GM19452 (cell line): Measurements from ENCODE around the gene ACYP2.
"Not testable (repeated sequence)": the region's sequence is repeated elsewhere in the genome, so short reads cannot be mapped to it uniquely, and the experiment has no call there.

Source experiments
- ATAC-seq: cut with Tn5 transposase; IDR thresholded peaks from one replicate; pipeline ENCODE4 v1.9.1; 2021; ENCODE audit not compliant: unreplicated experiment

Gene ACYP2

DNA sequence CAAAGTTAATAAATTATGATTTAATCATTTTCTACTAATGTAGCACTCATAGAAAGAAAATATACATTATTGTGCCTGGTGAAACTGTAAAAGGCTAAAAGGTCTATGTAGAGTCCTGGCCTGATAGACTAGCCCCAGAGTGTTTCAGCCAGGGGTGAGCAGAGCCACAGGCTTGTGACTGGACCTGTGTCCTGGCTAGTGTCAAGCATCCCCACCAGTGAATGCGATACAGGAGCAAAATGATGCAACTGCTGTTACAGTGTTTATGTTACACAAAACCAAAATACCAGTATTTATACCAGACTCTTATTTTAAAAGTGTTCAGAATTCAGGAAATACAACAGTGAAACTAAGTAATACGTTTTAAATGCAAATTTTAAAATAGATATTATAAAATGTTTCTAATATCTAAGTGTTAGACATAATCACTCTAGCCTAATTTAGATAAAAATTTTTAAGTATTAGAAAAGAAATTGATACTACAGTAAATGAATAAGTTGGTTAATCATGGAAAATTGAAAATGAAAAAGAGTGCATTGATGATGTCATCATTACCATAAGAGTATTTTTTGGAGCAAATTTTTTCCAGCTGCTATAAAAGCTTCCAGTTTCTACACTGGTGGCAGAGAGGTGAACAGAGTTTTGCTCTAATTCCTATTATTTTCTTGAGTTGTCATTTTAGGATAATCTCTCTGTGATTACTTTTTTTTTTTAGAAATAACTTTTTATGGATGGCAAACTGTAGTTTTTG is 146.8 kb downstream of the ACYP2 start:
- no peak for ATAC-seq

DNA sequence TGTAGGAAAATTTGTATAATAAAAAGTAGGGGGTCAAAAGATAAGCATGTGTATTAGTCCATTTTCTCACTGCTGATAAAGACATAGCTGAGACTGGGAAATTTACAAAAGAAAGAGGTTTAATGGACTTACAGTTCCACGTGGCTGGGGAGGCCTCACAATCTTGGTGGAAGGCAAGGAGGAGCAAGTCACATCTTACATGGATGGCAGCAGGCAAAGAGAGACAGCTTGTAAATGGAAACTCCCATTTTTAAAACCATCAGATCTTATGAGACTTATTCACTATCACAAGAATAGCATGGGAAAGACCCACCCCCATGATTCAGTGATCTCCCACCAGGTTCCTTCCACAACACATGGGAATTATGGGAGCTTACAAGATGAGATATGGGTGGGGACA is 149.7 kb downstream of the ACYP2 start:
- ATAC-seq: not testable (repeated sequence)

DNA sequence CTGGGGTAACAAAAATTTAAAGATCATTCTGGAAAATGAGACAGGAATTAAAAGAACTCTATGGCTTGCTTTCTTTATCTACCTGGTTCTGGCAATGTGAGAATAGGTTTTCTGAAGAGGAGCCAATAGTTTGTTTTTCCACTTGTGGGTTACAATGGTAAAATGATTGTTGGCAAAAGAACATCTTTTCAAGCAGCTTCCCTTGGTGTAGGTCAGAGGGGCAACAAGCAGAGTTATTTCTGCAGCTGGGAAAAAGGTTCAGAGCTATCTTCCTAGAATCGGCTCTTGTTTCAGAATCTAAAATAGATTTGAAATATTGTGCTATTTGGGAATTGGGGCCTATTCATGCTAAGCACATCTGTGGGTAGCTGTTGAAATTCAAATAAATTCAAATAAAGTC is 152.2 kb downstream of the ACYP2 start:
- ATAC-seq: no peak

DNA sequence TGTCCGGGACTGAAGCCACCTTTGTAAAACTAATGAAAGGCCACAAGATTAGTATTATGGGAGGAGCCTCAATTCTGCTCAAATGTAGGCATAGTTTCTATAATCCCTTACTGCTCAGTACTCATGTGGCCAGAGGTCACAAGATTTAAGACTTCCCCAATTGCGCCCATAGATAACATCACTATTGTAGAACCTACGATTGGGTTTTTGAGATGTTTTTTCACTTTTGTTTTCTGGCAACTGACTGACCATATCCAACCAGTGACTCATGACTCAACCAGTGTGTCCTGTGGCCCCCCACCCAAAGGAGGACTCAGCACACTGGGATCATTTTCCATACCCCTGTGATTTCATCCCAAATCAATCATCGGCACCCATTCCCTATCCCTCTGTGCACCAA is 155.8 kb downstream of the ACYP2 start:
- no peak for ATAC-seq

DNA sequence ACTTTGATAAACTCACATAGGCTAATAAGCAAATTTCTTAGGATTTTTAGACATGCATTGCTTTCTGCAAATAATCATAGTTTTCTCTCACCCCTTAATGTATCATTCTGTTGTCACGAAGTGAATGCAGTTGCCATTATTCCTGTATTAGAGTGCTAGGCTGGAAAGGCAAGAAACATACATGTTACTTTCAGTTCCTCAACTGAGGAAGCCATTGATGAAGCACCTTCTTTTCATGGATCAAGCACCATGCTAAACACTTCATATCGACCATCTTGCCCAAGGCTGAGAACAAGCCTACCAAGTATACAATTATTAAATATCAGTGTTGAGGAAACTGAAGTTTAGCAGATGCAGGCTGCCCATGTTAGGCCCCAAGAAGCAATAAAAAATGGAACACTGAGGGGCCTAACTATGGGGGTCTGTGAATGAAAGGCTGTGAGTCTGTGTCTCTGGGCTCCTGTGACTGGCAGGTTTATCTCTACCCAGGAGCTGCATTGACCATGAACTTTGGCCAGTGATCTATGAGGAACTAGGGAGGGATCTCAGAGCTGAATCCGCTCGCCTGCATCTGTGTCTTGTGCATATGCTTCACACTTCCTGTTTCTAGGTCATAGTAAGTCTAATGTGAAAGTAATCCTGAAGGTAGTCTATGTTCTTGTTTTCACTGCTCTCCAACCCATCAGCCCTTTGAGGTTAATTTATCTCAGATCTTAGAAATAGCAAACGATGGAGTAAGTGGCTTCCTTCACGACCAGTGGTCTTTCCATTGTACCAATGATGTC is 156.6 kb downstream of the ACYP2 start:
- ATAC-seq: peak; percentile 88

DNA sequence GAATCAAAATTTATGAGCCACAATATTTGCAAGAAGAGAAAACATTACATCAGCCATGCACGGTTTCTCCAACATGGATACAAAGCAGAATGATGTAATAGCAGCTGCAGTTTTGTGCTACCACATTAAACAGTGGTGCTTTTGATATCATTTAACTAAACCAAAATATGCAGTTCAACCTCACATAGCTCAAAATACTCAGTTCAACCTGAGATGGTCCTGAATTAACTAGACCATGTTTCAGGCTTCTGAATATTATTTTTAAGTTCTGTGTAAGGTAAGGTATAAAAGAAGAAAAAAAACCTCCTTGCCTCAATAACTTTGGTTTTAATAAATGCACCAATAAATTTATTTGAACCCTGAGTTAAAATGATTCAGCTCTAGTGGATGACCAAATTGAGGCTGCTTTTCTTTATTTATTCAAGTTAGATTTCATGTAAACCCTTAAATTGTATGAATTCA is 159.4 kb downstream of the ACYP2 start:
- no peak for ATAC-seq

DNA sequence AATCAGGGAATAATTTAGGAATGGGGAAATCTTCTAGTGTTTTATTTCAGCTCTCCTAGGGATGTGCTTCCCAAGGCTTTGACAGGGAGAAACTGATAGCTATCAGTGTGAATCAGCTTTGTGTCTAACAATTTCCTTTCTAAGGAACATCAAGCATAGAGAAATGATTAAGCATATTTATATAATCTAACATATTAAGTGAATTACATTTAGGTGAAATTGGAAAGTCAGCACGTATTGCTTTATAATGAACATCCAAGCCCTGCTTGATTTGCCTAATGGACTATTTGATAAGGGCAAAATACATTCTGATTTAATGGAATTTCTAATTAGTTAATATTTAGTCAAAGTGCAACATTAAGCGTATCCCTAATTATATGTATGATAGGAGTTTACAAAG is 160.1 kb downstream of the ACYP2 start:
- no peak for ATAC-seq

DNA sequence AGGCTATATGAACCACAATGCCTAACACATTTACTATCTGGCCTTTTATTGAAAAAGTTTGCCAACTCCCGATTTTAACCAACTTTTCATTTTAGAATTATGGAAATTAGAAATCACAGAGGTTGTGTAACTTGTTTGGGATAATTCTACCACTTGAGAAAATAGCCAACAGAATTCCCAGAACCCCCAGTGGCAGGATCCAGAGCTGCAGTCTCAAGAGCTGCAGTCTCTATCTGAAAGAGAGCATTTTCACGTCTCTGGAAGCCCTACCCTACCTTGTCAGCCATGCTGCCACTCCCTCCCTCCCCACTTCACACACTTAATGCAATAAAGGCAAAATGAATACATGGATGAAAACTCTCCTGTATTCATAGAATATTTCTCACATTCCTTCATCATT is 164.0 kb downstream of the ACYP2 start:
- ATAC-seq: no peak

DNA sequence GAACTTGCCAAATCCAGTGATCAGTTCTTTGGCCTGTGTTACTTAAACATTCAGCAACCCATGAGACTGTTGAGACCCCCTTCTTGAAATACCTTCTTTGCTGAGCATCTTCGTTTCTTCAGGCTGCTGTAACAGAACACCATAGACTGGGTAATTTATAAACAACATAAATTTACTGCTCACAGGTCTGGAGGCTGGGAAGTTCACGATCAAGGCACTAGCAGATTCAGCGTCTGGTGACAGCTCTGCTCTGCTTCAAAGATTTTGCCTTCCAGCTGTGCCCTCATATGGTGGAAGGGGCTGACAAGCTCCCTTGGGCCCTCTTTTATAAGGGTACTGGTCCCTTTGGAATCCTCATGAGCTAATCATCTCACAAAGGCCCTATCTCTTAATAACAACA is 169.4 kb downstream of the ACYP2 start:
- ATAC-seq: no peak

DNA sequence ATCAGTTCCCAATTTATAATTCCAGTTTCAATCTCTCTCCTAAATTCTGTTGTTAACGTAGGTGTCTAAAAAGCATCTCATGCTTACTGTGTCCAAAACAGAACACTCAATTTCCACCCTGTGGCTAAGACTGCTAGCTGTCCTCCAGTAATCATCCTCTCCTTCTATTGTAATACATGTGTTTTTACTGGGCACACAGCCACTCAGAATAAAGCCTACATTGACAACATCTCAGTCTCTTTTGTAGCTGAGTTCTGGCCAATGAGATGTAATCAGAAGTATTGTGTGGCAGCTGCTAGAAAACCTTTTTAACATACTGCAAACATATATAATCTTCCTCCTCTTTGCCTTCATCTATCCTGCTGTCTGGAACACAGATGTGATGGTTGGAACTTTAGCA is 170.0 kb downstream of the ACYP2 start:
- no peak for ATAC-seq

DNA sequence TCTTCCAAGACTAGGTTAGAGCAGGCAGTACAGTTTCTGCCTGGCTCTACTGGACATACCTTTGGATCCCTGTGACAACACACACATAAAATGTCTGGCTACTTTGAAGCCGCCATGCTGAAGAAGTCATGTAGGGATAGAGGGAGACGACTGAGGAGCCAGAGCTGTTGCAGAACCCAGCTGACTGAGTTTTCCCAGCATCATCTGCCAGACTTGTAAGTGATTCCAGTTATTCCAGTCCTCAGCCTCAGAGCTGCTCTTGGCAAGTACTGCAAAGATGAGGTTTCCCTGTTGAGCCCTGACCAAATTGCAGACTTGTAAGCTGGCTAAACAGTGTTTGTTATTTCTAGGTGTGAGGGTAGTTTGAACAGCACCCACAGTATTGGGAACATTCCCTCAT is 172.1 kb downstream of the ACYP2 start:
- no peak for ATAC-seq

DNA sequence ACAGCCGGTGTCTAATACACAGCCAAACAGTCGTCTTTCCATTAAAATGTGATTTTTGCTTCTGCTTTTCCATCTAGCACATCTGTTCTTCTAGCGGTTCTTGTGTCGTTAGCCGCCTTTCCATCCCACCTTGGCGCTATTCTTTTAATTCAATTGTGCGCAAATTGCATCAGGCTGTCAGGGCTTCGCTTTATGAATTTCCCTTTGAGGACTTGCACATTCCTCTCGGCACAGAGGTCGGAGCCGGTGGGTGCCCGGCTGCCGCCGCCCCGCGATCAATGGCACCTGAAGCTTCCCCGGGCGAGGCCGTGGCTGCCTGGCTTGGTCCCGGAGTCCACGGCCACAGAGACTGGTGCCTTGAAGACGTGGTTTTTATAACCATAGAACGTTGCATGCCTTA is 174.5 kb downstream of the ACYP2 start:
- ATAC-seq: no peak

DNA sequence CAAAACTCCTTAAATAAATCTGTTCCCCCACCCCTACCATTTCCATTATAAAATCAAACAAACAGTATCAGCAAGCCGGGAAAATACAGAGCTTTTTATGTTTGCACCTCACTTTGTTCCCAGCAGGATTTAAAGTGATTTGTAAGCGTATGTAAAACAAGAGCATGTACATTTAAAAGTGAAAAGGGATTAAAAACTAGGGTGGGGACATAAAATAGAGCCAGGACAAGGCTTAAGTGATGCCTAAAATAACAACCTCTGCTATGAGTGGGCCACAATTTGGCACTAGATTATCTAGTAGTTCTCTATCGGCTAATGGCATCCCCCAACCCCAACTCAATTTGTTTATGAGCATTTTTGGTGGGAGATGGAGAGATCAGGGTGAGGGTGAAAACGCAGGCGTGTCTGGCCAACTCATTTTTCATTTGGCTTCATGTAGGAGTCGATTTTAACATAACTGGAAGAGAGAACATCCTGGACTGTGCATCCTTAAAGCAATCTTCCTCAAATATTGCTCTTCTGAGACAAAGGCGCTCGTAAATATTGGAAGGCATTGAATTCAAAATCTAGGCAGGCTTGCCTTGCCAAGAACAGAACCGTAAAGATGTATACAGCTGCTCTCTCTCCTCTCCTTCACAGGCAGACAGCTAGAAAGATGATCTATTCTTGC is 175.1 kb downstream of the ACYP2 start:
- no peak for ATAC-seq

DNA sequence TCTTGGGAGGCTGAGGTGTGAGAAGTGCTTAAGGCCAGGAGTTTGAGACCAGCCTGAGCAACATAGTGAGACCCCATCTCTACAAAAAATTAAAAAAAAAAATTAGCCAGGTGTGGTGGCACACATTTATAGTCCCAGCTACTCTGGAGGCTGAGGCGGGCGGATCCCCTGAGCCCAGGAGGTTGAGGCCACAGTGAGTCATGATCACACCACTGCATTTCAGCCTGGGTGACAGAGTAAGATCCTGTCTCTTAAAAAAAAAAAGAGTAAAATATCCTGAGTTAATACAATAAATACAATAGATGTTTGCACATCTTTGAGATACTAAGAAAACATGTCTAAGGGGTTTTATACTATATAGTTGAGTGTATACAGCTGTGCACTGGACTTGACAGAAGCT is 179.2 kb downstream of the ACYP2 start:
- not testable (repeated sequence) for ATAC-seq

DNA sequence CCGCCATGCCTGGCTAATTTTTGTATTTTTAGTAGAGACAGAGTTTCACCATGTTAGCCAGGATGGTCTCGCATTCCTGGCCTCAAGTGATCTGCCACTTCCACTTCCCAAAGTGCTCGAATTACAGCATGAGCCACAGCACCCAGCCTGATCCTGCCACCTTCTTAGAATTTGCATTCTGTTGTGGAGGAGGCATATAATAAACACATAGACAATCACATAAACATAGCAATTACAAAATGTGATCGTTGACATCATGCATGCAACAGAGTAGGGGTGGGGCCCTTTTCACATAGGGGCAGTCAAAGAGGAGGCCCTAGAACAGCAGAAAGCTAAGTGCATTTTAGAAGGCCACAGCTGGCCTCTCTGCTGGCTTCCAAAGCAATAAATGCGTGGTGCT is 180.5 kb downstream of the ACYP2 start:
- no peak for ATAC-seq

DNA sequence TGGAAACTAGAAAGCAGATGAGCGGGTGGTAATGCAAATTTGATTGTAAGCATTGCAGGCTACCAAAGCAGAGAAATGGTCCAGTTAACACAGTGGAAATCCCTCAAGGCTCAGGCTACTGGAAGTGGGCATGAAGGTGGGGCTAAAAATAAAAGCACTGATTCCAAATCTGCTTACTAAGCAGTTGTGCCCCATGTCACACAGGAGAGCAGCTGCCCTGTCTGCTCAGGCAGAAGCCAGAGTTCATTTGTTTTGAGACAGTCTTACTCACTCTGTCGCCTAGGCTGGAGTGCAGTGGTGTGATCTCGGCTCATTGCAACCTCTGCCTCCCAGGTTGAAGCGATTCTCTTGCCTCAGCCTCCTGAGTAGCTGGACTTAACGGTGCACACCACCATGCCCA is 183.1 kb downstream of the ACYP2 start:
- no peak for ATAC-seq

DNA sequence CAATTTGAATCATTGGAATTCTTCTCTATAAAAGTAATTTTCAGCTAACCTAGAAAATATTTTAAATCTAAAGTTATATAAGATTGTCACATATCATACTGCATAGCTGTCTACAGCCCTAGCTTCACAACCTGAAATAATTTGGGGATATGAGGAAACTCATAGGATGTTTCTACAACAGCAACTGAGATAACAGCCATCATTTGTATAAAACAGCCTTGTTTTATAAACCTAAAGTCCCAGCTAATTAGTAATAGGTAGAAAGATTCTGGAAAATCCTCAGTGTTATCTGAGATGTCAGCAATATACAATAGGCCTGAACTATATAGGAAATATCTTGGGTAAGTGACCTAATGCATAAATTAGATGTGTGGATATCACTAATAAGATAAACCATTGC is 188.2 kb downstream of the ACYP2 start:
- no peak for ATAC-seq

DNA sequence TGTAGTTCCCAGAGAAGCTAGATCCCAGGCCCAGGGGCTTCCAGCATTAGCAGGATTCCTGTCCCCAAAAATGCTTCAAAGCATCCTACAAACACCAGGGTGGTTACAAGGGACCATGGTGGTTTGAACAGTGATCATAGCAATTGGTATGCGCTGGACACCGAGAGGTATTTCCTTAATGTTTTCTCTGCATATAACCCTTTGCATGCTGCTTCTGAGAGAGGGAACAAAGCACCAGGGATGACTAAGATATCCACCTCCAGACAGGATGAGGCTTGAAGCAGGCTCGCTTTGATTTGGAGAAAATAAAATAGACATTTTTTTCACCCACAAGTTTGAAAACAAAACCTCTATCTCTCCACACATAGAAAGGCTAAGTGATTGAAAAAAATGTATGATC is 191.1 kb downstream of the ACYP2 start:
- ATAC-seq: no peak

DNA sequence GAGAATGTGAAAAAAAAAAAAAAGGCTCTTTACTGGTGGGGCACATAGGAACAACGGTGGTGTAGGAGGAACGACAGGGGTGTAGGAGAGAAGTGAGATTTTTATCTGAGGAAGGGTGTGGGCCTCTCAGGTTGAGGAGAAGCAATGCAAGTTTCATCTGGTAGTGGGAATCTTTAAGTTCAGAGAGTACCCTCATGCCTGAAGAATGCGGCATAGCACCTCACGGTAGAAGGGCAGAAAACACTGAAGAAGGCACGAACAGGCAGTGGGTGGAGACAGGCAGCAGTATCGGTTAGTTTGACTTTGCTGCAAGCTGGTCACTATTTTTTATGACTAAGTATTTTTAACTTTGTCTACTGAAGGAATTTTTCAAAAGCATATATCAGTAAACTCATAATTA is 192.8 kb downstream of the ACYP2 start:
- no peak for ATAC-seq

DNA sequence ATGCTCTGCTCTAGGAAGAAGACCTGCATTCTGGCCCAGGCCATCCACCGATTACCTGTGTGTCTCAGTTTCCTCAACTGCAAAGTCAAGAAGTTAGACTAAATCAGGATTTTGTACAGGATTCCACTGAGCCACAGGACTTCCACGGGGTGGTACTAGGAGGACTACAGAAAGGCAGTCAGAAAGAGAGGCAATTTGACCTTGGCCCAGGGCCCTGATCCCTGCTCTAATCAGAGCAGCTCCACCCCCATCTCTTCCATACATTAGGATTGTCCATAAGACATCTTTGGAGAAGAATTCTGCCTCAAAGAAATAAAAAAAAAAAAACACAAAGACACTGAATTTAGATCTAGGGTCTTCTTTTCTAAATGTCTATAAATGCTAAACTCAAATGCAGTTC is 193.4 kb downstream of the ACYP2 start:
- ATAC-seq: no peak

DNA sequence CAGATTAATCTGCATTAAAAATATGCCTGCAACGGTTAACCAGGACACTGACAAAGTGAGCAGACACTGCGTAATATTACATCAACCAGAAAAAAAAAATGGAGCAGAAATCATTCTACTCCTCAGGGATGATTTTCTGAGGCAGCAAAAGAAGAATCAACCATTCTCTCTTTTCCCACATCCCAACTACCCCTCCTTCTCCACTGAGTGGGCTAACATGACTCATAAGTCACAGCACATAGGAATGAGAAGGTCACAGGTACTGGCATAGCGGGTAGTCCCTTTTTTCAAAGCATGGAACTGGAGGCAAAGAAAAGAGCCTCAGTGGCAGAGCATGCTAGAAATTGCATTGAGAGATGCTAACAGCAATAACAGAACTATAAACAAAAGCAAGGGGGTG is 194.9 kb downstream of the ACYP2 start:
- ATAC-seq: no peak

DNA sequence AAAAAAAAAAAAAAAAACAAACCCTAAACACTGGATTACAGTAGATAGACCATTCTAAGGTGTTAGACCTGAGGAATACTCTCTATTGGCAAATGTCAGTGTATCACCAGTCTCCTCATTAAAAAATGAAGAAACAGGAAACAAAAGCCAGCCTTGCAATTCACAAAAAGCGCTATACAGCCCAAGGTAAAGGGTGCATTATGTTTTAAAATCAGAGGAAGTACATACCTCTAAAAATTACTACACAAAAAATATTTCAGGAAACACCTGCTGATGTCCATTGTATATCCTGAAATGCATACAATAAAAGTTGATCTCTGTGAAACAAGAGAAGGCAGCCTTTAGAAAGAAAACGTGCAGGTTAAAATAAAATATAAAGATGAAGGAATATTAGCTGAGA is 195.5 kb downstream of the ACYP2 start:
- no peak for ATAC-seq
